Measurements from ENCODE around the gene CCDC54. TPM values are rescaled to one million over a fixed set of nuclear protein-coding genes. Genes with fewer than 3 reads are reported as not detected.

CCDC54 gene
- polyA plus RNA-seq, 1 experiment = not detected

DNA sequence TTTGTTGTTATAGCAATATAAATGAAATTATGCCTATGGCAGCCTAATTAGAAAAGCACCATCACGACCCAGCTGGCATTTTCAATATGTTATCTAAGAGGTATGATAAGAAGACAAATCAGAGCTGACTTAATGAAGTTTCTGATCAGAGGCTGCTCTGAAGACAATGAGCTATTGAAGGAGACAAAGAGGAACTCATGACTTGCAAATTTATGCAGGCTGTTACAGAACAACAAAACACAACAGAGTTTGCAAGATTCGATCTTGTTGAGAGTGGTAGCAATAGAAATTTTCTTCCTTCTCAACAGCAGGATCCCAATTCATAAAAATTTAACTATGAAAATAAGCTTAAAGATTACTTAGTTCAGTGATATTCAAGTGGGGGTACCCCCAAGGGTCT, 7.7 kb downstream of the CCDC54 start:
- ChIA-PET POLR2A (no interaction called here), CTCF (interaction anchor here (2.1 kb wide), 1 partner anchor 36 kb away, joined by 6 read pairs; no protein-coding TSS in a partner anchor)
- Histone ChIP-seq H3K36me3 (ENCODE audit: control insufficient read depth, insufficient read depth, low read length) (no peaks in the 10 kb centered on the region), H3K27me3 (ENCODE audit: control insufficient read depth, insufficient read depth, low read length) (no peaks in the 10 kb centered on the region), H3K4me3 (ENCODE audit: low read depth, low read length) (no peak overlapping the region)
- no peak for DNase-seq (ENCODE audit: low read depth)
- TF ChIP-seq, protein P1, sequence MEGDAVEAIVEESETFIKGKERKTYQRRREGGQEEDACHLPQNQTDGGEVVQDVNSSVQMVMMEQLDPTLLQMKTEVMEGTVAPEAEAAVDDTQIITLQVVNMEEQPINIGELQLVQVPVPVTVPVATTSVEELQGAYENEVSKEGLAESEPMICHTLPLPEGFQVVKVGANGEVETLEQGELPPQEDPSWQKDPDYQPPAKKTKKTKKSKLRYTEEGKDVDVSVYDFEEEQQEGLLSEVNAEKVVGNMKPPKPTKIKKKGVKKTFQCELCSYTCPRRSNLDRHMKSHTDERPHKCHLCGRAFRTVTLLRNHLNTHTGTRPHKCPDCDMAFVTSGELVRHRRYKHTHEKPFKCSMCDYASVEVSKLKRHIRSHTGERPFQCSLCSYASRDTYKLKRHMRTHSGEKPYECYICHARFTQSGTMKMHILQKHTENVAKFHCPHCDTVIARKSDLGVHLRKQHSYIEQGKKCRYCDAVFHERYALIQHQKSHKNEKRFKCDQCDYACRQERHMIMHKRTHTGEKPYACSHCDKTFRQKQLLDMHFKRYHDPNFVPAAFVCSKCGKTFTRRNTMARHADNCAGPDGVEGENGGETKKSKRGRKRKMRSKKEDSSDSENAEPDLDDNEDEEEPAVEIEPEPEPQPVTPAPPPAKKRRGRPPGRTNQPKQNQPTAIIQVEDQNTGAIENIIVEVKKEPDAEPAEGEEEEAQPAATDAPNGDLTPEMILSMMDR (IDR thresholded peaks at IDR 0.05; ENCODE audit: insufficient read depth, low read depth, low read length) = no peak

DNA sequence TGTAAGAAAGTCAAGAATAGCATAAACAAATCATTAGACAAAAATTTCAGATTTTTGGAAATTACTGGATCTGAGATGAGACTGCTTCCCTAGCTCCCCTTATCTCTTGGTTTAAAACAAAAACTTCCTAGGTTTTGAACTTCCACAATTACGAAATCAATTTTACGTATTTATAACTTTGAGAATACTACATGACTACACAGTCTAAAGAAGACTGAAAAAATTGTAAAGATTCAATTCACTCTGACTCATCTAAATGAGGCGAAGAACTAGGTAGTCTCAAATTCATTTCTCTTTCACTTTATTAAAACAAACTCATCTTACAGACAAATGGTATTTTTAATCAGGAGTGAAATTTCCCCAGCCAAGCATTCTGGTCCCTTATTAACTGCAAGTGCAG, 10.3 kb downstream of the CCDC54 start:
- Histone ChIP-seq H3K36me3 (ENCODE audit: control insufficient read depth, insufficient read depth, low read length) (no peaks in the 10 kb centered on the region), H3K4me3 (ENCODE audit: low read depth, low read length) (no peak overlapping the region), H3K27me3 (ENCODE audit: control insufficient read depth, insufficient read depth, low read length) (no peaks in the 10 kb centered on the region)
- CTCF ChIA-PET = no interaction called here
- no peak for DNase-seq (ENCODE audit: low read depth)
- POLR2A ChIA-PET = no interaction called here
- TF ChIP-seq, protein P1 (IDR thresholded peaks at IDR 0.05; ENCODE audit: insufficient read depth, low read depth, low read length) = no peak

DNA sequence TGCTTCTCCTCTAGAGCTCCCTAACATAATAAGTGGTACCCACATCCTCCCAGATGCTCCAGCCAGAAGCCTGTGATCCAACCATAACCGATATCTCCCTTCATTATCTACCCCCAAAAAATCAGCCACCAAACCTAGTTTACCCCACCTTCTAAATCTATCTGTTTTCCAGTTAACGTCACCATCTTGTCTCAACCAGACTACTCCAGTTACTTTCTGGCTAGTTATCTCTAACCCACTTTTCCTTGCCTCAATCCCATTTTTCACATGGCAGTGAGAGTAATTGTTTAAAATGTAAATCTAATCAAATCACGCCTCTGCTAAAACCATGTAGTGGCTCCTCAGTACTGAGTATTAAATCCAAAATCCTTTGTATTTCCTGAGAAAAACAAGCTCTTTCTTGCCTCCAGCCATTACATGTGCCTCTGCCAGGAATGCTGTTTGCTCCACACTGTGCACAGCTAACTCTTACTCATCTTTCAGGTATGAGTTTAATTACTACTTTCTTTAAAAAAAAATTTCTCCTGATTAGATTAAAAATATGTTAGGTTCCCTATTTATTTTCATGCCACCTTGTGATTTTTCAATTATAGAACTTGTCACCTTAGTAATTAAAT, 15.4 kb downstream of the CCDC54 start:
- peak; percentile 57 for DNase-seq (ENCODE audit: low read depth)
- no peak overlapping the region for H3K4me3 ChIP-seq (ENCODE audit: low read depth, low read length)
- CTCF ChIA-PET = interaction anchor here (0.7 to 1.0 kb wide), 4 partner anchors 37 to 1084 kb away, joined by 3 to 4 read pairs (median 3); no protein-coding TSS in a partner anchor
- POLR2A ChIA-PET = no interaction called here
- H3K27me3 ChIP-seq (ENCODE audit: control insufficient read depth, insufficient read depth, low read length) = no peaks in the 10 kb centered on the region
- TF ChIP-seq, protein P1 (IDR thresholded peaks at IDR 0.05; ENCODE audit: insufficient read depth, low read depth, low read length) = no peak
- no peaks in the 10 kb centered on the region for H3K36me3 ChIP-seq (ENCODE audit: control insufficient read depth, insufficient read depth, low read length)

DNA sequence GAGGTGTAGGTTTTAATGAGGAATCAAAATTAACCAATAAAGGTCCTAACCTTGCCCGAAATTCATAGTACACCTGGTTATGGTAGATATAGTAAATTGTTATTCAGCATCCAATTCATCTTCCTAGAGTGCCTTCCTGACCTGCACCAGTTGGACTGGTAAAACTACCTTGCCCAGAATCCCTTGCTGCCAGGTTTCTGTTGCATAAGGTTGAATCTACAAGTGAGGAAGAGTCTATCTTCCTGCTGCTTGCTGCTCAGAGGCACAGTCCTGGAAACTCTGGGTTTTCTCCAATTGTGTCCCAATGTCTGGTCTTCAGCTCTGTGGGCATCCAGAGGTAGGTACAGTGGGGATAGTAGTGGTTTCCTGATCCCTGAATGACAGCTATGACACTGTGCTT, 17.3 kb downstream of the CCDC54 start:
- Histone ChIP-seq H3K4me3 (ENCODE audit: low read depth, low read length) (no peak overlapping the region), H3K36me3 (ENCODE audit: control insufficient read depth, insufficient read depth, low read length) (no peaks in the 10 kb centered on the region), H3K27me3 (ENCODE audit: control insufficient read depth, insufficient read depth, low read length) (no peaks in the 10 kb centered on the region)
- DNase-seq (ENCODE audit: low read depth) = no peak
- ChIA-PET POLR2A (no interaction called here), CTCF (interaction anchor here (1.4 to 1.8 kb wide), 2 partner anchors 27 to 123 kb away, joined by 3 to 4 read pairs; no protein-coding TSS in a partner anchor)
- TF ChIP-seq, protein P1 (IDR thresholded peaks at IDR 0.05; ENCODE audit: insufficient read depth, low read depth, low read length) = no peak

DNA sequence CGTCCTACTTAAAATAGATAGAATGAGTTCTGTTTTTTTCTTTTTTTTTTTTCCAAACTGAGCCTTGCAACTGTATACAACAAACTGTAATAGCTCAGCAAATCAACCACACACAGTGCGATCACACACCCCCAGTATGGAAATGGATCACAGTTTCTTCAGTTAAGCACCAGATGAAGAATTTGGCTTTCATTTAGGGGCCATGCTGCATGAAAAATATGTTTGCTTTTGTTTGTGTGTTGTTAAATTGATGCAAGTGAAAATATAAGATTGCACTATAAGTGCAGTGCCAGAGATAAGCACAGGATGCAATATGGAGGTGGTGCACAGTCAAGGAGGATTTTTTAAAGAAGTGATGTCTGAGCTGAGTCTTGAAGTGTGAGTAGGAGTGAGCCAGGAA, 17.8 kb downstream of the CCDC54 start:
- POLR2A ChIA-PET = no interaction called here
- Histone ChIP-seq H3K27me3 (ENCODE audit: control insufficient read depth, insufficient read depth, low read length) (no peaks in the 10 kb centered on the region), H3K4me3 (ENCODE audit: low read depth, low read length) (no peak overlapping the region), H3K36me3 (ENCODE audit: control insufficient read depth, insufficient read depth, low read length) (no peaks in the 10 kb centered on the region)
- CTCF ChIA-PET = interaction anchor here (1.4 to 1.8 kb wide), 2 partner anchors 26 to 123 kb away, joined by 3 to 4 read pairs; no protein-coding TSS in a partner anchor
- DNase-seq (ENCODE audit: low read depth) = no peak
- TF ChIP-seq, protein P1 (IDR thresholded peaks at IDR 0.05; ENCODE audit: insufficient read depth, low read depth, low read length) = no peak
